NCI-H1048 (cell line): Measurements from ENCODE around the gene MYADM.

Source experiments
- DNase-seq: peaks from one replicate; lab custom pipeline; 2025; lab: John Stamatoyannopoulos, UW

The MYADM gene

GRCh38 chr19:53915000-53915399 lies 47.3 kb downstream of the MYADM start:
- no peak for DNase-seq

GRCh38 chr19:53916004-53916403 lies 48.3 kb downstream of the MYADM start:
- DNase-seq: no peak

GRCh38 chr19:53917356-53917755 lies 49.7 kb downstream of the MYADM start:
- DNase-seq: no peak
